Ovary (tissue), 1 donor: ENCODE results near the gene FLOT2.

Source experiments
- EP300 ChIP-seq: sonication (generic); formaldehyde crosslinking; IDR thresholded peaks from one replicate; pipeline ENCODE4 v1.6.1; 2017; ENCODE audit warnings: antibody characterized with exemption
- POLR2A ChIP-seq: fragments of 450-650 bp; IDR thresholded peaks from one replicate; pipeline ENCODE4 v1.6.1; 2017; ENCODE audit warnings: antibody characterized with exemption, mild to moderate bottlenecking, moderate library complexity

- TF ChIP-seq EP300, result no peak
- TF ChIP-seq POLR2A, result no peak
Measured at GRCh38 chr17:28853295-28853694, 44.2 kb downstream of the FLOT2 start.
